NT2/D1 (cell line): ENCODE measurements around the gene TPSAB1.

Experiments used
- SUZ12 ChIP-seq: IDR thresholded peaks from 2 replicates; pipeline ENCODE4 v1.6.1; 2011; ENCODE audit not compliant: insufficient read length, insufficient read depth; ENCODE audit errors: extremely low read depth
- YY1 ChIP-seq: IDR thresholded peaks from 2 replicates; pipeline ENCODE4 v1.6.1; 2011; ENCODE audit not compliant: insufficient read length, insufficient read depth
- ZNF274 ChIP-seq: IDR thresholded peaks from 2 replicates; pipeline ENCODE4 v1.6.1; 2011; ENCODE audit warnings: mild to moderate bottlenecking, low read depth, low read length

DNA sequence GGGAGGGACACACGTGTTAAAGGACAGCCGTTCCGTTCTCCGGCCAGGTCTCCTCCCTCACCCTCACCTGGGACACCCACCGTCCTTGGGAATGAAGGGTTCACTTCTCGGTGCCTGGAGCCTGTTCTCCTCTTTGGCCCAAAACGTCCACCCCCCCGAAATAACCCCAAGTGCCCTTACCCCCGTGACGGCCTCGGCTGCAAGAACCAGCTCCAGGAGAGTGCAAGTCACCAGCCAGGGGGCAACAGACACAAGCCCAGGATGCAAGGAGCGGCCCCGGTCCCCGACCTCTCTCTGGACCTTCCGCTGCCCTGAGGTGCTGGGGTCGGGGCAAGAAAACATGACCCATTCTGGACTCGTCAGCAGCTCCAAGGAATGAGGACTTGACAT lies 49.0 kb downstream of the TPSAB1 start:
- no peak for TF ChIP-seq ZNF274
- no peak for TF ChIP-seq YY1
- no peak for TF ChIP-seq SUZ12
